WERI-Rb-1 (cell line): ENCODE measurements around the gene STX5.

Source experiments
- DNase-seq: peaks from one replicate; pipeline ENCODE4 v3.0.0-alpha.2; 2020
- H3K27ac ChIP-seq: fragments of 250-450 bp; sonication (Bioruptor Pico); 2 replicates; pipeline ENCODE4 v1.5.1; 2020; ENCODE audit warnings: mild to moderate bottlenecking, moderate library complexity
- H3K27me3 ChIP-seq: fragments of 250-450 bp; sonication (Bioruptor Pico); 2 replicates; pipeline ENCODE4 v1.5.1; 2021; ENCODE audit warnings: mild to moderate bottlenecking, low read depth, moderate library complexity; ENCODE audit not compliant: insufficient read depth, severe bottlenecking
- H3K36me3 ChIP-seq: fragments of 250-450 bp; sonication (Bioruptor Pico); 2 replicates; pipeline ENCODE4 v1.5.1; 2020; ENCODE audit warnings: mild to moderate bottlenecking, moderate library complexity
- H3K4me3 ChIP-seq: 2 replicates; pipeline ENCODE4 v1.5.1; 2011; ENCODE audit warnings: low read depth, mild to moderate bottlenecking, control low read depth, low read length
- H3K9me3 ChIP-seq: fragments of 250-450 bp; sonication (Bioruptor Pico); 2 replicates; pipeline ENCODE4 v1.5.1; 2021; ENCODE audit warnings: mild to moderate bottlenecking, moderate library complexity; ENCODE audit not compliant: severe bottlenecking
- CTCF ChIP-seq: IDR thresholded peaks from 2 replicates; pipeline ENCODE4 v1.5.1; 2011; ENCODE audit warnings: low read depth, mild to moderate bottlenecking, control low read depth, inconsistent platforms, low read length

STX5 gene

GRCh38 chr11:62854013-62854824, 22.4 kb upstream of the STX5 start:
- Histone ChIP-seq H3K27me3 (no peaks in the 10 kb centered on the region), H3K4me3 (peak overlapping the region; percentile 91), H3K36me3 (peaks cover 49% of the 10 kb centered on the region), H3K9me3 (no peaks in the 10 kb centered on the region), H3K27ac (peak overlapping the region; percentile 92)
- no peak for DNase-seq
- TF ChIP-seq CTCF: no peak

- Histone ChIP-seq H3K27me3 (no peaks in the 10 kb centered on the region), H3K27ac (peak overlapping the region; percentile 92), H3K4me3 (peak overlapping the region; percentile 91), H3K36me3 (peaks cover 49% of the 10 kb centered on the region), H3K9me3 (no peaks in the 10 kb centered on the region)
- no peak for TF ChIP-seq CTCF
- no peak for DNase-seq
Observed at GRCh38 chr11:62853279-62853965, 21.6 kb upstream of the STX5 start.

- Histone ChIP-seq H3K4me3 (no peak overlapping the region; the same call in 1 of the 2 replicates), H3K27me3 (no peaks in the 10 kb centered on the region), H3K9me3 (no peaks in the 10 kb centered on the region), H3K27ac (no peak overlapping the region), H3K36me3 (peaks cover 46% of the 10 kb centered on the region)
- DNase-seq: no peak
- no peak for TF ChIP-seq CTCF
Observed at GRCh38 chr11:62852523-62853188, 20.8 kb upstream of the STX5 start.

- no peak overlapping the region for H3K4me3 ChIP-seq
- H3K36me3 ChIP-seq: peaks cover 46% of the 10 kb centered on the region
- no peaks in the 10 kb centered on the region for H3K27me3 ChIP-seq
- no peaks in the 10 kb centered on the region for H3K9me3 ChIP-seq
- TF ChIP-seq CTCF: no peak
- DNase-seq: no peak
- H3K27ac ChIP-seq: peak overlapping the region; percentile 29; the same call in 1 of the 2 replicates
Observed at GRCh38 chr11:62851807-62852522, 20.1 kb upstream of the STX5 start.

GRCh38 chr11:62850911-62851806, 19.3 kb upstream of the STX5 start:
- H3K27me3 ChIP-seq: no peaks in the 10 kb centered on the region
- H3K36me3 ChIP-seq: peaks cover 46% of the 10 kb centered on the region
- no peak overlapping the region for H3K27ac ChIP-seq
- no peak overlapping the region for H3K4me3 ChIP-seq
- TF ChIP-seq CTCF: no peak
- H3K9me3 ChIP-seq: no peaks in the 10 kb centered on the region
- DNase-seq: no peak
